ENCODE data around the gene NLGN1.

- TF ChIP-seq, protein P1, sequence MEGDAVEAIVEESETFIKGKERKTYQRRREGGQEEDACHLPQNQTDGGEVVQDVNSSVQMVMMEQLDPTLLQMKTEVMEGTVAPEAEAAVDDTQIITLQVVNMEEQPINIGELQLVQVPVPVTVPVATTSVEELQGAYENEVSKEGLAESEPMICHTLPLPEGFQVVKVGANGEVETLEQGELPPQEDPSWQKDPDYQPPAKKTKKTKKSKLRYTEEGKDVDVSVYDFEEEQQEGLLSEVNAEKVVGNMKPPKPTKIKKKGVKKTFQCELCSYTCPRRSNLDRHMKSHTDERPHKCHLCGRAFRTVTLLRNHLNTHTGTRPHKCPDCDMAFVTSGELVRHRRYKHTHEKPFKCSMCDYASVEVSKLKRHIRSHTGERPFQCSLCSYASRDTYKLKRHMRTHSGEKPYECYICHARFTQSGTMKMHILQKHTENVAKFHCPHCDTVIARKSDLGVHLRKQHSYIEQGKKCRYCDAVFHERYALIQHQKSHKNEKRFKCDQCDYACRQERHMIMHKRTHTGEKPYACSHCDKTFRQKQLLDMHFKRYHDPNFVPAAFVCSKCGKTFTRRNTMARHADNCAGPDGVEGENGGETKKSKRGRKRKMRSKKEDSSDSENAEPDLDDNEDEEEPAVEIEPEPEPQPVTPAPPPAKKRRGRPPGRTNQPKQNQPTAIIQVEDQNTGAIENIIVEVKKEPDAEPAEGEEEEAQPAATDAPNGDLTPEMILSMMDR (IDR thresholded peaks at IDR 0.05; ENCODE audit: poor library complexity, severe bottlenecking) = no peak
- no peak for TF ChIP-seq TAF1 (IDR thresholded peaks at IDR 0.05; ENCODE audit: low read depth)
Measured at GRCh38 chr3:173932624-173933023, 535.1 kb downstream of the NLGN1 start.

All from neural cell (in vitro differentiated cells).